GM12891 (cell line): ENCODE measurements around the gene BRIP1.

Experiments
- POLR2A ChIP-seq: IDR thresholded peaks from 2 replicates; pipeline ENCODE4 v1.6.1; 2011; ENCODE audit warnings: low read depth, low read length, control low read depth
- POLR2AphosphoS5 ChIP-seq: IDR thresholded peaks from 2 replicates; pipeline ENCODE4 v1.6.1; 2011; ENCODE audit warnings: low read depth, low read length, control low read depth
- POU2F2 ChIP-seq: IDR thresholded peaks from 2 replicates; pipeline ENCODE4 v1.6.1; 2011; ENCODE audit warnings: low read depth, mild to moderate bottlenecking, control low read depth, low read length, moderate library complexity
- SPI1 ChIP-seq: IDR thresholded peaks from 2 replicates; pipeline ENCODE4 v1.6.1; 2011; ENCODE audit warnings: low read depth, low read length, control low read depth

- TF ChIP-seq POU2F2 = no peak
- TF ChIP-seq POLR2AphosphoS5 = no peak
- TF ChIP-seq POLR2A = no peak
- no peak for TF ChIP-seq SPI1
These were observed 175.6 kb downstream of the BRIP1 start for GRCh38 chr17:61687769-61688168.
